GM12878 (cell line): ENCODE measurements around the gene NPR1. TPM values are rescaled to one million over a fixed set of nuclear protein-coding genes. Genes with fewer than 3 reads are reported as not detected.

Source experiments
- ATF2 ChIP-seq: IDR thresholded peaks from 2 replicates; pipeline ENCODE4 v1.6.1; 2012; ENCODE audit warnings: low read length, inconsistent platforms
- BMI1 ChIP-seq: fragments of 450-650 bp; IDR thresholded peaks from 2 replicates; pipeline ENCODE4 v1.6.1; 2016; ENCODE audit warnings: mild to moderate bottlenecking, moderate library complexity, borderline replicate concordance
- CHD2 ChIP-seq: IDR thresholded peaks from 2 replicates; pipeline ENCODE4 v1.6.1; 2011; ENCODE audit warnings: low read depth, low read length, improper control_type of control experiment, borderline replicate concordance
- GABPA ChIP-seq: IDR thresholded peaks from 2 replicates; pipeline ENCODE4 v1.6.1; 2014; ENCODE audit warnings: antibody characterized with exemption, low read depth, mild to moderate bottlenecking, inconsistent platforms
- GATAD2B ChIP-seq: fragments of 450-650 bp; conservative IDR thresholded peaks from 2 replicates; pipeline ENCODE4 v1.6.1; 2017; ENCODE audit warnings: low read depth, mild to moderate bottlenecking, moderate library complexity
- HDGF ChIP-seq: fragments of 450-650 bp; IDR thresholded peaks from 2 replicates; pipeline ENCODE4 v1.6.1; 2016; ENCODE audit warnings: antibody characterized with exemption
- HSF1 ChIP-seq: fragments of 150-350 bp; IDR thresholded peaks from 2 replicates; pipeline ENCODE4 v1.6.1; 2014; ENCODE audit warnings: mild to moderate bottlenecking, low read depth, low read length
- IKZF1 ChIP-seq: fragments of 450-650 bp; conservative IDR thresholded peaks from 2 replicates; pipeline ENCODE4 v1.6.1; 2017; ENCODE audit warnings: antibody characterized with exemption, mild to moderate bottlenecking
- IKZF2 ChIP-seq, 2 experiments: fragments of 450-650 bp; IDR thresholded peaks; 2 replicates each; pipeline ENCODE4 v1.6.1; 2017; ENCODE audit warnings: mild to moderate bottlenecking in 2 of 2, moderate library complexity in 2 of 2
- MXI1 ChIP-seq: fragments of 150-350 bp; IDR thresholded peaks from 2 replicates; pipeline ENCODE4 v1.6.1; 2011; ENCODE audit warnings: low read depth, mild to moderate bottlenecking, inconsistent platforms, low read length, improper control_type of control experiment
- NR2C1 ChIP-seq: fragments of 450-650 bp; IDR thresholded peaks from 2 replicates; pipeline ENCODE4 v1.6.1; 2017; ENCODE audit warnings: antibody characterized with exemption, mild to moderate bottlenecking, moderate library complexity
- POU2F2 ChIP-seq: IDR thresholded peaks from 3 replicates; pipeline ENCODE4 v1.6.1; 2011; ENCODE audit warnings: low read depth, mild to moderate bottlenecking, low read length, borderline replicate concordance
- ZNF622 ChIP-seq: fragments of 450-650 bp; IDR thresholded peaks from 2 replicates; pipeline ENCODE4 v1.6.1; 2017; ENCODE audit warnings: mild to moderate bottlenecking, inconsistent platforms
- ZNF687 ChIP-seq: fragments of 450-650 bp; IDR thresholded peaks from 2 replicates; pipeline ENCODE4 v1.6.1; 2017; ENCODE audit warnings: mild to moderate bottlenecking, moderate library complexity
- polyA plus RNA-seq, 11 experiments: library from polyadenylated mRNA; depleted of rRNA in 4 of 11; unstranded in 6 of 11; stranded (reverse) in 5 of 11; fragments of >200 nt; fragmentation: Nextera tagmentation in 4 of 11; fragmentation: Illumina TruSeq in 1 of 11; extraction: Ambion mirVana in 4 of 11; extraction: Trizol in 1 of 11; gene quantifications; 1 replicate in 1 of 11; 2 replicates in 10 of 11; pipeline versions ENCODE4 v1.2.1 to v1.2.3, GENCODE V29; 2011 to 2016; ENCODE audit warnings: inconsistent platforms in 2 of 11, missing spikeins in 2 of 11, low read depth in 1 of 11
- total RNA-seq, 4 experiments: library from RNA; depleted of rRNA in 3 of 4; stranded (reverse); fragments of >200 nt in 3 of 4; fragmentation: Illumina TruSeq in 1 of 4; extraction: Trizol in 1 of 4; gene quantifications; 2 replicates each; pipeline versions ENCODE4 v1.2.1 to v1.2.3, GENCODE V29; 2013 to 2021

The NPR1 gene
- total and polyA plus RNA-seq, 10 of the 15 experiments (the other 5 are each of a cell fraction or from before 2014, with no cell fraction given), result 0.09 to 2.1 (median 0.28) TPM; not detected in 1

GRCh38 chr1:153728305-153729066 is 50.0 kb downstream of the NPR1 start (continued):
- 0 out of 4 replicates have a peak, but pooled peaks of 1 of the 2 experiments have one; percentile 42 for TF ChIP-seq IKZF2 (IDR thresholded peaks at IDR 0.05)
- TF ChIP-seq HDGF, result peak; percentile 41; the same call in 1 of the 2 replicates
- TF ChIP-seq HSF1, result no peak
- 0 out of 2 replicates have a peak, but pooled peaks have one; percentile 13 for TF ChIP-seq CHD2
- no peak for TF ChIP-seq GABPA
- no peak for TF ChIP-seq NR2C1
- TF ChIP-seq GATAD2B, result peak; percentile 41; the same call in 1 of the 2 replicates
- no peak for TF ChIP-seq ATF2
- TF ChIP-seq MXI1, result 0 out of 2 replicates have a peak, but pooled peaks have one; percentile 25
- TF ChIP-seq ZNF687, result no peak
- peak; percentile 62 for TF ChIP-seq IKZF1
- no peak for TF ChIP-seq ZNF622
- TF ChIP-seq POU2F2, result no peak
- peak; percentile 88 for TF ChIP-seq BMI1
